Activated T-helper 2 cell treated with anti-CD3 and anti-CD28 coated beads, Interferon-gamma antibody, Interleukin-2, Interleukin-4, amounts not matched to agents 10 μg/mL and 5 μg/mL and 100 μg/mL, durations not matched to agents 14 hours and 24 hours and 36 hours (primary cell): Measurements from ENCODE around the gene ARMC2. TPM values are rescaled to one million over a fixed set of nuclear protein-coding genes. Genes with fewer than 3 reads are reported as not detected.
"Not testable (repeated sequence)": the region's sequence is repeated elsewhere in the genome, so short reads cannot be mapped to it uniquely, and the experiment has no call there.

Experiments
- DNase-seq: peaks from one replicate; pipeline ENCODE4 v3.0.0; 2021; ENCODE audit warnings: low spot score
- H3K27ac Mint-ChIP-seq: one replicate; pipeline ENCODE4 v1.8.0; 2021; ENCODE audit warnings: mixed read lengths
- H3K27me3 Mint-ChIP-seq: one replicate; pipeline ENCODE4 v1.8.0; 2021; ENCODE audit warnings: low read depth, mixed read lengths
- H3K36me3 Mint-ChIP-seq: one replicate; pipeline ENCODE4 v1.8.0; 2021; ENCODE audit warnings: low read depth, mixed read lengths
- H3K4me1 Mint-ChIP-seq: one replicate; pipeline ENCODE4 v1.8.0; 2021; ENCODE audit warnings: low read depth, mixed read lengths
- H3K4me3 Mint-ChIP-seq: one replicate; pipeline ENCODE4 v1.8.0; 2021; ENCODE audit warnings: low read depth, mild to moderate bottlenecking, moderate library complexity, mixed read lengths
- H3K9me3 Mint-ChIP-seq: one replicate; pipeline ENCODE4 v1.8.0; 2021; ENCODE audit warnings: mixed read lengths
- intact Hi-C: fragments of 100-400 bp; cut with micrococcal nuclease; formaldehyde crosslinking; loops from one replicate; pipeline ENCODE4 v1.15.1; 2023
- total RNA-seq: library from RNA; stranded (reverse); gene quantifications from 2 replicates; pipeline ENCODE4 v1.2.3, GENCODE V29; 2022

ARMC2 gene
- total RNA-seq, 1 donor from 2014 or later = 2.7 TPM

GRCh38 chr6:108877046-108877751 is 29.0 kb downstream of the ARMC2 start:
- Mint-ChIP-seq H3K27ac (no peak overlapping the region), H3K9me3 (peaks cover 19% of the 10 kb centered on the region), H3K36me3 (peaks cover 56% of the 10 kb centered on the region), H3K4me3 (no peak overlapping the region), H3K4me1 (peaks cover 49% of the 10 kb centered on the region), H3K27me3 (peaks cover 4% of the 10 kb centered on the region)
- no peak for DNase-seq
- intact Hi-C loops = no loop called here

GRCh38 chr6:108878942-108879341 is 30.7 kb downstream of the ARMC2 start:
- H3K4me1 Mint-ChIP-seq = peaks cover 48% of the 10 kb centered on the region
- H3K36me3 Mint-ChIP-seq = peaks cover 54% of the 10 kb centered on the region
- no peak for DNase-seq
- peaks cover 27% of the 10 kb centered on the region for H3K9me3 Mint-ChIP-seq
- no peak overlapping the region for H3K4me3 Mint-ChIP-seq
- H3K27me3 Mint-ChIP-seq = peaks cover 4% of the 10 kb centered on the region
- intact Hi-C loops = no loop called here
- H3K27ac Mint-ChIP-seq = no peak overlapping the region

GRCh38 chr6:108883172-108883571 is 35.0 kb downstream of the ARMC2 start:
- intact Hi-C loops = loop anchor here (1.0 to 5.0 kb wide), 9 partner anchors 9 to 499 kb away; partner anchors contain the start of genes ARMC2 and CD164
- Mint-ChIP-seq H3K27ac (peak overlapping the region; percentile 84), H3K4me3 (no peak overlapping the region), H3K9me3 (peaks cover 27% of the 10 kb centered on the region), H3K4me1 (peaks cover 37% of the 10 kb centered on the region), H3K27me3 (peaks cover 19% of the 10 kb centered on the region), H3K36me3 (peaks cover 47% of the 10 kb centered on the region)
- DNase-seq = no peak

- peak overlapping the region; percentile 22 for H3K27ac Mint-ChIP-seq
- no peak for DNase-seq
- H3K9me3 Mint-ChIP-seq = peaks cover 18% of the 10 kb centered on the region
- no peak overlapping the region for H3K4me3 Mint-ChIP-seq
- H3K4me1 Mint-ChIP-seq = peaks cover 36% of the 10 kb centered on the region
- peaks cover 36% of the 10 kb centered on the region for H3K36me3 Mint-ChIP-seq
- intact Hi-C loops = loop anchor here (5.0 kb wide), 2 partner anchors 147 to 498 kb away; partner anchors contain the start of gene CD164
- peaks cover 21% of the 10 kb centered on the region for H3K27me3 Mint-ChIP-seq
Measured at GRCh38 chr6:108884211-108885059, 36.2 kb downstream of the ARMC2 start.

GRCh38 chr6:108888052-108888451 is 39.8 kb downstream of the ARMC2 start:
- peaks cover 31% of the 10 kb centered on the region for H3K27me3 Mint-ChIP-seq
- H3K9me3 Mint-ChIP-seq = no peaks in the 10 kb centered on the region
- H3K27ac Mint-ChIP-seq = no peak overlapping the region
- peaks cover 9% of the 10 kb centered on the region for H3K36me3 Mint-ChIP-seq
- DNase-seq = no peak
- H3K4me1 Mint-ChIP-seq = peaks cover 18% of the 10 kb centered on the region
- intact Hi-C loops = no loop called here
- no peak overlapping the region for H3K4me3 Mint-ChIP-seq

- Mint-ChIP-seq H3K9me3 (no peaks in the 10 kb centered on the region), H3K27ac (no peak overlapping the region), H3K36me3 (peaks cover 9% of the 10 kb centered on the region), H3K27me3 (peaks cover 31% of the 10 kb centered on the region), H3K4me3 (no peak overlapping the region), H3K4me1 (peaks cover 18% of the 10 kb centered on the region)
- intact Hi-C loops = no loop called here
- no peak for DNase-seq
Measured at GRCh38 chr6:108888745-108889144, 40.5 kb downstream of the ARMC2 start.

GRCh38 chr6:108890898-108891297 is 42.7 kb downstream of the ARMC2 start:
- H3K9me3 Mint-ChIP-seq, H3K4me3 Mint-ChIP-seq, H3K36me3 Mint-ChIP-seq, intact Hi-C loops, DNase-seq, H3K27ac Mint-ChIP-seq: not testable (repeated sequence)
- peaks cover 13% of the 10 kb centered on the region for H3K4me1 Mint-ChIP-seq
- peaks cover 20% of the 10 kb centered on the region for H3K27me3 Mint-ChIP-seq

- H3K9me3 Mint-ChIP-seq = no peaks in the 10 kb centered on the region
- H3K4me1 Mint-ChIP-seq = peaks cover 34% of the 10 kb centered on the region
- H3K27me3 Mint-ChIP-seq = peaks cover 10% of the 10 kb centered on the region
- H3K27ac Mint-ChIP-seq = peak overlapping the region; percentile 71
- DNase-seq = no peak
- peaks cover 7% of the 10 kb centered on the region for H3K36me3 Mint-ChIP-seq
- no peak overlapping the region for H3K4me3 Mint-ChIP-seq
- intact Hi-C loops = loop anchor here (5.0 kb wide), 3 partner anchors 112 to 177 kb away; no protein-coding TSS in a partner anchor
Measured at GRCh38 chr6:108895571-108895970, 47.3 kb downstream of the ARMC2 start.

GRCh38 chr6:108896111-108896661 is 48.0 kb downstream of the ARMC2 start:
- Mint-ChIP-seq H3K27ac (peak overlapping the region; percentile 80), H3K36me3 (peaks cover 10% of the 10 kb centered on the region), H3K9me3 (no peaks in the 10 kb centered on the region), H3K4me3 (peak overlapping the region; percentile 30), H3K4me1 (peaks cover 37% of the 10 kb centered on the region), H3K27me3 (peaks cover 7% of the 10 kb centered on the region)
- intact Hi-C loops = loop anchor here (1.0 to 5.0 kb wide), 6 partner anchors 13 to 176 kb away; no protein-coding TSS in a partner anchor
- DNase-seq = no peak

GRCh38 chr6:108897371-108897770 is 49.1 kb downstream of the ARMC2 start:
- H3K27me3 Mint-ChIP-seq = peaks cover 2% of the 10 kb centered on the region
- no peaks in the 10 kb centered on the region for H3K9me3 Mint-ChIP-seq
- DNase-seq = no peak
- intact Hi-C loops = loop anchor here (2.0 to 5.0 kb wide), 5 partner anchors 23 to 175 kb away; no protein-coding TSS in a partner anchor
- H3K4me1 Mint-ChIP-seq = peaks cover 41% of the 10 kb centered on the region
- H3K27ac Mint-ChIP-seq = no peak overlapping the region
- H3K4me3 Mint-ChIP-seq = no peak overlapping the region
- H3K36me3 Mint-ChIP-seq = peaks cover 10% of the 10 kb centered on the region

- H3K9me3 Mint-ChIP-seq = no peaks in the 10 kb centered on the region
- peak overlapping the region; percentile 16 for H3K27ac Mint-ChIP-seq
- intact Hi-C loops = no loop called here
- no peak overlapping the region for H3K4me3 Mint-ChIP-seq
- peaks cover 28% of the 10 kb centered on the region for H3K4me1 Mint-ChIP-seq
- peaks cover 7% of the 10 kb centered on the region for H3K36me3 Mint-ChIP-seq
- H3K27me3 Mint-ChIP-seq = peaks cover 21% of the 10 kb centered on the region
- DNase-seq = no peak
Measured at GRCh38 chr6:108902382-108902792, 54.2 kb downstream of the ARMC2 start.

- Mint-ChIP-seq H3K4me3 (no peak overlapping the region), H3K9me3 (no peaks in the 10 kb centered on the region), H3K27ac (no peak overlapping the region), H3K27me3 (peaks cover 27% of the 10 kb centered on the region), H3K36me3 (peaks cover 7% of the 10 kb centered on the region), H3K4me1 (peaks cover 23% of the 10 kb centered on the region)
- intact Hi-C loops = no loop called here
- no peak for DNase-seq
Measured at GRCh38 chr6:108903796-108904195, 55.6 kb downstream of the ARMC2 start.
